ENCODE data around the gene CSRNP3. TPM values are rescaled to one million over a fixed set of nuclear protein-coding genes. Genes with fewer than 3 reads are reported as not detected.

The CSRNP3 gene
- total RNA-seq, 3 donors from 2014 or later, result 2.0 to 5.2 (median 4.6) TPM

DNA sequence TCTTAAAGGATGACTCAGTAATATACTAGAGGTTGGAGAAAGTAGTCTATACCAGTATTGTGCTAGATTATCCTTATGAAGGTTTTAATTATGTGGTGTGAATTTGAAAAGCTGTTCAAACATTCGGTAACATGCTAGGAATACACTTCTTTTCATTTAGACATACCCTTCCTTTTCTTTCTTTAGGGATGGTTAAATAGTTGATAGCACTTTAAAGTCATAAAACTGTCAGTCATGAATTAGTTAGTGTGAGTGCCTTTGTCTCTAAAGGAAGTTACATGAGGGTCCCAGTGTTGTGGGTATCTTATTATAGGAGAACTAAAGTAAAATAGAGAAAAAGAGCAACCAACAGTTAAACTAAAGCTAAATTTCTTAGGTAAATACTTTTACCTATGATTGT is 149.3 kb downstream of the CSRNP3 start:
- DNase-seq, result no peak
- TF ChIP-seq, protein P1, sequence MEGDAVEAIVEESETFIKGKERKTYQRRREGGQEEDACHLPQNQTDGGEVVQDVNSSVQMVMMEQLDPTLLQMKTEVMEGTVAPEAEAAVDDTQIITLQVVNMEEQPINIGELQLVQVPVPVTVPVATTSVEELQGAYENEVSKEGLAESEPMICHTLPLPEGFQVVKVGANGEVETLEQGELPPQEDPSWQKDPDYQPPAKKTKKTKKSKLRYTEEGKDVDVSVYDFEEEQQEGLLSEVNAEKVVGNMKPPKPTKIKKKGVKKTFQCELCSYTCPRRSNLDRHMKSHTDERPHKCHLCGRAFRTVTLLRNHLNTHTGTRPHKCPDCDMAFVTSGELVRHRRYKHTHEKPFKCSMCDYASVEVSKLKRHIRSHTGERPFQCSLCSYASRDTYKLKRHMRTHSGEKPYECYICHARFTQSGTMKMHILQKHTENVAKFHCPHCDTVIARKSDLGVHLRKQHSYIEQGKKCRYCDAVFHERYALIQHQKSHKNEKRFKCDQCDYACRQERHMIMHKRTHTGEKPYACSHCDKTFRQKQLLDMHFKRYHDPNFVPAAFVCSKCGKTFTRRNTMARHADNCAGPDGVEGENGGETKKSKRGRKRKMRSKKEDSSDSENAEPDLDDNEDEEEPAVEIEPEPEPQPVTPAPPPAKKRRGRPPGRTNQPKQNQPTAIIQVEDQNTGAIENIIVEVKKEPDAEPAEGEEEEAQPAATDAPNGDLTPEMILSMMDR (IDR thresholded peaks at IDR 0.05), result no peak
- no peaks in the 10 kb centered on the region for H3K36me3 ChIP-seq (ENCODE audit: low read depth)
- H3K9me3 ChIP-seq, result no peaks in the 10 kb centered on the region
- no peak for ATAC-seq
- H3K4me3 ChIP-seq, result no peak overlapping the region
- intact Hi-C loops (cut with DNase I, micrococcal nuclease), result no loop called here
- H3K4me1 ChIP-seq (ENCODE audit: low read depth), result no peaks in the 10 kb centered on the region

DNA sequence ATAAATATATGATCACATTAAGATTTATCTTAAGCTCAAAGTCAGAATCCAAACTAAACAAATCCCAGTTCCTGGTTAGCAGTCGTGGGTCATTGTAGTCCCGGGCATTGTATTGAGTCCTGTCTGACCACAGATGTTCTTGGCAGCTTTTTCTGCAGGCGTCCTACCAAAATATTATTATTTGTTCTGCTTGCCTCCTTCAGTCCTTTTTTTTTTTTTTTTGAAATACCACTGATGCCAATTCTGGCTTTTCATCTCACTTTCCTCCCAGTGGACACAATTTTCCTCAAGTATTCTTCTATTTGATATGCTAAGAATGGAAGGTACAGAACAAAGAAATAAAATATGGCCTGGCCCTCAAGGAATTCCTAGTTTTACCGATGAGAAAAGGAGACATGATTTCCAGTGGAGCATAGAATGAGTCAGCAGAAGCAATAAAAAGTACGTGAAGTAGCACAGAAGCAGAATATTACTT is 151.6 kb downstream of the CSRNP3 start:
- Histone ChIP-seq H3K4me3 (no peak overlapping the region), H3K4me1 (ENCODE audit: low read depth) (no peaks in the 10 kb centered on the region), H3K36me3 (ENCODE audit: low read depth) (no peaks in the 10 kb centered on the region), H3K9me3 (no peaks in the 10 kb centered on the region)
- DNase-seq (no peak), ATAC-seq (no peak)
- intact Hi-C loops (cut with DNase I, micrococcal nuclease), result no loop called here
- TF ChIP-seq, protein P1 (IDR thresholded peaks at IDR 0.05), result no peak

DNA sequence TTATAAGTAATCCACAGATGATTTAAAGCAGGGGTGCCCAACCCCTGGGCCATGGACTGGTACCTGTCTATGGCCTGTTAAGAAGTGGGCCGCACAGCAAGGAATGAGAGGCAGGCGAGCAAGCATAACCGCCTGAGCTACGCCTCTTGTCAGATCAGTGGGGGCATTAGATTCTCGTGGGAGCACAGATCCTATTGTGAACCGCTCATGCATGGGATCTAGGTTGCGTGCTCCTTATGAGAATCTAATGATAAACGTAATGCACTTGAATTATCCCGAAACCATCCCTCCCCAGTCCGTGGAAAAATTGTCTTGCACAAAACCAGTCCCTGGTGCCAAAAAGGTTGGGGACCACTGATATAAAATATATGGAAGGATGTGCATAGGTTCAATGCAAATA is 153.7 kb downstream of the CSRNP3 start:
- no peaks in the 10 kb centered on the region for H3K36me3 ChIP-seq (ENCODE audit: low read depth)
- H3K4me3 ChIP-seq, result no peak overlapping the region
- intact Hi-C loops (cut with DNase I, micrococcal nuclease), result no loop called here
- H3K9me3 ChIP-seq, result no peaks in the 10 kb centered on the region
- H3K4me1 ChIP-seq (ENCODE audit: low read depth), result no peaks in the 10 kb centered on the region
- DNase-seq (no peak), ATAC-seq (no peak)
- TF ChIP-seq, protein P1 (IDR thresholded peaks at IDR 0.05), result no peak

DNA sequence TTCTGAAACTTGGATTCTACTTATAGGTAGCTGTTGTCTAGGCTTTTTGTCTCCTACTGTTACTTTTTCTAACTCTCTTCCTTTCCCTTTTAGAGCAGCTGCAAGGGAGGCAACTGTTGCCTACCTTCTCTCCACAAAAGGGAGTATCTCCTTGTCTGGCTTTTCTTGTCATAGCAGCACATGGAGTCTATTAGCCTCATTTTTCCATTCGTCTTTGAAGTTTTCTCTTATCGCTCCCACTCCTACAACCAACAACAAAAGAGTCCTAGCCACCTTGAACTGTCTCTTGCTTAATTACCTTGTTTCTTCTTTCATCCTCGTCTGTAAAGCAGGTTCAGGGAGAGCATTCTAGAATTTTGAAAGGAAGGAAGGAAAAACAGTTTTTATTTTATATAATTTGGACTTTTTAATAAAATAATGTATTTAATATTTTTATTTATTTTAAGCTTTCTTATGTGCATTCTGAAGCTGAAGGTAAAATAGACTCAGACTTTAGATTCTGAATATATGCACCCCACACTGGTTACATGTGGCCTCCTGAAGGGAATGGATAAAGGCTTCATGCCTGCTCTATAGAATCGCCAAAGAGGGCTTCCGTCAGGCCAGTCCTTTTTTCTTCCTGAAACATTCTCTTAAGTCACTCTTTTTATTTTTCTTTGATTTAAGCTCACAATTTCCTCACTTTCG is 154.4 kb downstream of the CSRNP3 start:
- no peaks in the 10 kb centered on the region for H3K36me3 ChIP-seq (ENCODE audit: low read depth)
- no peak for ATAC-seq
- no peak for DNase-seq
- intact Hi-C loops (cut with DNase I, micrococcal nuclease), result no loop called here
- H3K9me3 ChIP-seq, result no peaks in the 10 kb centered on the region
- H3K4me1 ChIP-seq (ENCODE audit: low read depth), result no peaks in the 10 kb centered on the region
- TF ChIP-seq, protein P1 (IDR thresholded peaks at IDR 0.05), result no peak
- no peak overlapping the region for H3K4me3 ChIP-seq

DNA sequence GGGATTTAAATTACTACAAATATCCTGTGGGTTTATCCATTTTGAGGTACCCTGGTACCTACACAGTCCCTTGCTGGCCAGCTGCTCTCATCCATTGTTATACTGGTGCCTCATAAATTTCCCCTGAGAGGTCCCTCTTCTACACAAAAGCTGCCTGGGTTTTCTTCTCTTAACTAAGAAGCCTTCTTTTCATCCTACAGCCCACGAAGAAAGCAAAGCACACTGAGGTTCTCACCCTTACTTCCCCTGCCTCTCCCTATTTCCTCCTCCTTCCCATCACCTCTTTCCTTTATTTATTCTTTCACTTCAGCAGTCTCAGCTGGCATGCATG is 154.9 kb downstream of the CSRNP3 start:
- H3K4me3 ChIP-seq, result no peak overlapping the region
- no peaks in the 10 kb centered on the region for H3K36me3 ChIP-seq (ENCODE audit: low read depth)
- TF ChIP-seq, protein P1 (IDR thresholded peaks at IDR 0.05), result no peak
- intact Hi-C loops (cut with DNase I, micrococcal nuclease), result no loop called here
- no peaks in the 10 kb centered on the region for H3K4me1 ChIP-seq (ENCODE audit: low read depth)
- no peak for DNase-seq
- no peak for ATAC-seq
- H3K9me3 ChIP-seq, result no peaks in the 10 kb centered on the region

DNA sequence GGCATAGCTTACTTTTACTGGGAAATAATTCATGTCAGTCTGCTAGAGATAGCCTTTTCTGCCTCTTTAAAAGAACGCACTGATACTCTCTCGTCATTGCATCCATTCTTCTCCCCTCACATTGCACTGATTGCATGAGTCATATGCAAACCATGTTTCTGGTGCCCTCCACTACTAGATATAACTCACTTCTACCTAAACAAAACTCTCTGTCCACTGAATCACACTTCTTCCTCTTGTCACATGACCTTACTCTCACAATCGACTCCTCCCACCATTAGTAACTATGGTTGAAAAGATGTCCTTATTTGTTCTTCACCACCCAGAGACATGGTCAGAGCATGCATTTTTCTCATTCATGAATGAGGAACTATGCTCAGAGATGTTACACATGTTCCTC is 158.0 kb downstream of the CSRNP3 start:
- Histone ChIP-seq H3K4me3 (no peak overlapping the region), H3K9me3 (no peaks in the 10 kb centered on the region), H3K36me3 (ENCODE audit: low read depth) (no peaks in the 10 kb centered on the region), H3K4me1 (ENCODE audit: low read depth) (no peaks in the 10 kb centered on the region)
- TF ChIP-seq, protein P1 (IDR thresholded peaks at IDR 0.05), result no peak
- ATAC-seq (no peak), DNase-seq (no peak)
- intact Hi-C loops (cut with DNase I, micrococcal nuclease), result no loop called here

Measured in mucosa of descending colon (tissue), 3 donors.